Type B pancreatic cell (in vitro differentiated cells): Measurements from ENCODE around the gene ZNF385A. TPM values are rescaled to one million over a fixed set of nuclear protein-coding genes. Genes with fewer than 3 reads are reported as not detected.

Source experiments
- DNase-seq: peaks from one replicate; pipeline ENCODE4 v3.0.0; 2021; ENCODE audit warnings: mixed read lengths; ENCODE audit not compliant: unreplicated experiment; ENCODE audit errors: extremely low spot score
- H3K27ac Mint-ChIP-seq: 2 replicates; pipeline ENCODE4 v1.8.0; 2021; ENCODE audit warnings: mild to moderate bottlenecking, mixed read lengths
- H3K27me3 Mint-ChIP-seq: 2 replicates; pipeline ENCODE4 v1.8.0; 2021; ENCODE audit warnings: mixed read lengths
- H3K36me3 Mint-ChIP-seq: 2 replicates; pipeline ENCODE4 v1.8.0; 2021; ENCODE audit warnings: mixed read lengths
- H3K4me1 Mint-ChIP-seq: one replicate; pipeline ENCODE4 v1.8.0; 2021; ENCODE audit warnings: mixed read lengths; ENCODE audit not compliant: unreplicated experiment
- H3K4me3 Mint-ChIP-seq: 2 replicates; pipeline ENCODE4 v1.8.0; 2021; ENCODE audit warnings: mild to moderate bottlenecking, mixed read lengths
- H3K9me3 Mint-ChIP-seq: 2 replicates; pipeline ENCODE4 v1.8.0; 2021; ENCODE audit warnings: mixed read lengths
- total RNA-seq: library from RNA; stranded (reverse); gene quantifications from 2 replicates; pipeline ENCODE4 v1.2.1, GENCODE V29; 2021; ENCODE audit warnings: low replicate concordance
- TF ChIP-seq, protein P1 (sequence below): fragments of 200-600 bp; sonication (generic); conservative IDR thresholded peaks from 2 replicates; pipeline ENCODE4 v1.5.0; 2021; ENCODE audit warnings: antibody characterized with exemption, mild to moderate bottlenecking

ZNF385A gene
- total RNA-seq, 1 donor from 2014 or later = 29.5 TPM

DNA sequence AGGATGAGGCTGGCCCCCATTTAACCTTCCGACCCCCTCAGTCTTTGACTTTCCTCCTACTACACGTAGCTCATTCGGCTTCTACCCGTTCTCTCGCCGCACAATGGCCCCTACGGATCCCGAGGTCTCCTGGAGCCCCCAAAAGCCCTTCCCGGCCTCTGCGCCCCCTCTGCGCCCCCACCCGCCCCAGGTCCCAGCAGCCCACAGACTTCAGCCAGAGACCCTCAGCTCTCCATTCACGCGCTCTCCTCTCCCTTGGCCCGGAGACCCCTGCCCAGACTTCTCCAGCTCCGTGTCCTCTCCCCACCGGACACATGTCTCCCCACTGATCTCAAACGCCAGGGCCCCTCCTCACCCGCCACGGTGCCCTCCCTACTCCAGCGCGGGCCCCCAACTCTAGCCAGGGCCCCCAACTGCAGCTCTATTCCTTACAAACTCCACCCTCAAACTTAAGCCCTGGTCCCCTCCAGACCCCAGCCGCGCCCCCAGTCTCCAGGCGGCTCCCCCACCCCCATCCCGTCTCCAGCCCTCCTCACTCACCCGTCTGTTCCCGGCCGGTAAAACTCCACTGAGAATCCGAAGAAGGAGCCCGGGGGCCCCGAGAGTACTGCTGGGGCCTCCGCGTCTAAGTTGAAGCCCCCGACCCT, 34.0 kb upstream of the ZNF385A start:
- H3K4me3 Mint-ChIP-seq = peak overlapping the region; percentile 88
- H3K27ac Mint-ChIP-seq = no peak overlapping the region
- peaks cover 64% of the 10 kb centered on the region for H3K27me3 Mint-ChIP-seq
- TF ChIP-seq, protein P1, sequence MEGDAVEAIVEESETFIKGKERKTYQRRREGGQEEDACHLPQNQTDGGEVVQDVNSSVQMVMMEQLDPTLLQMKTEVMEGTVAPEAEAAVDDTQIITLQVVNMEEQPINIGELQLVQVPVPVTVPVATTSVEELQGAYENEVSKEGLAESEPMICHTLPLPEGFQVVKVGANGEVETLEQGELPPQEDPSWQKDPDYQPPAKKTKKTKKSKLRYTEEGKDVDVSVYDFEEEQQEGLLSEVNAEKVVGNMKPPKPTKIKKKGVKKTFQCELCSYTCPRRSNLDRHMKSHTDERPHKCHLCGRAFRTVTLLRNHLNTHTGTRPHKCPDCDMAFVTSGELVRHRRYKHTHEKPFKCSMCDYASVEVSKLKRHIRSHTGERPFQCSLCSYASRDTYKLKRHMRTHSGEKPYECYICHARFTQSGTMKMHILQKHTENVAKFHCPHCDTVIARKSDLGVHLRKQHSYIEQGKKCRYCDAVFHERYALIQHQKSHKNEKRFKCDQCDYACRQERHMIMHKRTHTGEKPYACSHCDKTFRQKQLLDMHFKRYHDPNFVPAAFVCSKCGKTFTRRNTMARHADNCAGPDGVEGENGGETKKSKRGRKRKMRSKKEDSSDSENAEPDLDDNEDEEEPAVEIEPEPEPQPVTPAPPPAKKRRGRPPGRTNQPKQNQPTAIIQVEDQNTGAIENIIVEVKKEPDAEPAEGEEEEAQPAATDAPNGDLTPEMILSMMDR = no peak
- H3K9me3 Mint-ChIP-seq = no peaks in the 10 kb centered on the region
- H3K36me3 Mint-ChIP-seq = no peaks in the 10 kb centered on the region
- peaks cover 30% of the 10 kb centered on the region for H3K4me1 Mint-ChIP-seq
- DNase-seq = no peak

GRCh38 chr12:54417712-54418440, 33.3 kb upstream of the ZNF385A start:
- Mint-ChIP-seq H3K4me3 (peak overlapping the region; percentile 88), H3K27ac (no peak overlapping the region), H3K36me3 (no peaks in the 10 kb centered on the region)

DNA sequence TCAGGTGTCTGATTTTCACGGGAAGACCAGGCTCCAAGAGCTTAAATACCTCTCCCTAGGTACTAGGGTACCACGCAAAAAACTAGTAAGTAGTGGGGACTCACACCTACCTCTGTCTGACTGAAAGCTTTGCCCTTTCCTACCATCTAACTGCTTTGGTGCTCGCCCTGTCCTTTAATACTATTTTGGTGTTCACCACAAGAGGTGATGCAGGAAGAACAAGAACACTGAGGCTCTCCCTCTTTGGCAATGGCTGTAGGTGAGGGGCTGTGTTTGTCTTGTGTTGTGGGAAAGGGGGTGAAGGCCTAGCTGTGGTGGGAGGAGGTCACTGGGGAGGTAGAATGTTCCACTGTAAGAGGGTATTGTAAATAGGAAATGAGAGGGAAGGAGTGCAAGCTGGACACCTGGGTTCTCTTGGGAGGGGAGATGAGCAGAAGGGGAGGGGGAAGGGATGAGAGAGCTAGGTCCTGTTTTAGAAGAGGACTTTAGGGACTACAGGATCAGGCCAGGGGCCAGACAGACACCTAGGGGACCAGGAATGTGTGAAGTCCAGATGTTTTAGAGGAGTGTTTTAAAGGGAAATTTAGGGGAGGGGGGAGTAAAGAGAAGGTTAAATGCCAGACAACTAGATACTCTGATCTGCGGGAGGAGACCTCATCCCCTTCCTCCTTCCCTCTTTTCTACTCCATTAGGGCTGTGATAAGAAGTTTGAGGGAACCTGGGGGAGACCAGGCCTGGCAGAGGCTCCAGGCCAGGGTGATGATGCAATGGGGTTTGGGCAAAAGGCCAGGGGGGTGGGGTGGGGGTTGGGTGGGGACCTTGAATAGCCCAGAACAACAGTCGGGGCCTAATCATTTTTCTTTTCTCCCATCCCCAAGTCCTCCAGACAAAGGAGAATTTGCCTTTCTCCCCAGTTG, 32.4 kb upstream of the ZNF385A start:
- Mint-ChIP-seq H3K4me3 (peak overlapping the region; percentile 88), H3K27ac (no peak overlapping the region), H3K27me3 (peaks cover 52% of the 10 kb centered on the region), H3K36me3 (no peaks in the 10 kb centered on the region), H3K4me1 (peaks cover 32% of the 10 kb centered on the region), H3K9me3 (no peaks in the 10 kb centered on the region)
- TF ChIP-seq, protein P1 = no peak
- no peak for DNase-seq

More at GRCh38 chr12:54417712-54418440, 33.3 kb upstream of the ZNF385A start:
- H3K9me3 Mint-ChIP-seq = no peaks in the 10 kb centered on the region
- DNase-seq = no peak
- peaks cover 59% of the 10 kb centered on the region for H3K27me3 Mint-ChIP-seq
- peaks cover 32% of the 10 kb centered on the region for H3K4me1 Mint-ChIP-seq
- TF ChIP-seq, protein P1 = no peak

GRCh38 chr12:54415221-54415929, 30.8 kb upstream of the ZNF385A start:
- Mint-ChIP-seq H3K36me3 (no peaks in the 10 kb centered on the region), H3K27ac (no peak overlapping the region), H3K4me1 (peaks cover 20% of the 10 kb centered on the region), H3K9me3 (no peaks in the 10 kb centered on the region), H3K4me3 (no peak overlapping the region), H3K27me3 (peaks cover 39% of the 10 kb centered on the region)
- TF ChIP-seq, protein P1 = no peak
- DNase-seq = no peak
